ENCODE measurements around the gene LIME1. TPM values are rescaled to one million over a fixed set of nuclear protein-coding genes. Genes with fewer than 3 reads are reported as not detected.

Gene LIME1
- total RNA-seq, 2 experiments from 2014 or later: 149 to 165 TPM

GRCh38 chr20:63734946-63735858, 1.3 kb upstream of the LIME1 start:
- Mint-ChIP-seq H3K9me3 (no peaks in the 10 kb centered on the region), H3K4me3 (peak overlapping the region; percentile 91), H3K27ac (peak overlapping the region; percentile 88), H3K4me1 (ENCODE audit: low read depth) (peaks cover 25% of the 10 kb centered on the region), H3K36me3 (ENCODE audit: low read depth) (peaks cover 26% of the 10 kb centered on the region), H3K27me3 (no peaks in the 10 kb centered on the region)
- no peak for ATAC-seq (ENCODE audit: poor library complexity)
- Histone ChIP-seq H3K27me3 (ENCODE audit: control insufficient read depth in 1 of 2, insufficient read depth in 2 of 2, low read length in 2 of 2) (no peaks in the 10 kb centered on the region), H3K36me3 (ENCODE audit: insufficient read depth, low read length) (peaks cover 49% of the 10 kb centered on the region), H3K4me1 (ENCODE audit: insufficient read depth, low read length) (peaks cover 67% of the 10 kb centered on the region), H3K4me3 (ENCODE audit: low read length) (no peak overlapping the region), H3K9me3 (ENCODE audit: control insufficient read depth in 1 of 2, insufficient read depth in 1 of 2, low read length in 2 of 2) (no peaks in the 10 kb centered on the region), H3K27ac (ENCODE audit: low read depth in 1 of 2, low read length in 2 of 2) (peak overlapping the region in 1 of 2 donors; percentile 83)
- CTCF ChIA-PET: interaction anchor here (1.1 to 6.3 kb wide), 5 partner anchors 13 to 93 kb away, joined by 4 to 44 read pairs (median 15); partner anchors contain the start of genes ARFRP1 and ZGPAT
- POLR2A ChIA-PET: interaction anchor here (0.6 to 9.9 kb wide), 7 partner anchors 16 to 129 kb away, joined by 3 to 168 read pairs (median 13); partner anchors contain the start of genes ARFRP1, RTEL1, TPD52L2 and ZGPAT
- TF ChIP-seq CTCF (IDR thresholded peaks at IDR 0.05): no peak
- DNase-seq: peak in 2 of 14 experiments; percentile 35 to 43
- intact Hi-C loops (cut with DNase I, micrococcal nuclease): loop anchor here in 1 of 2 experiments (5.0 to 10.0 kb wide), 2 partner anchors 47 to 80 kb away; partner anchors contain the start of genes RTEL1 and STMN3

GRCh38 chr20:63736893-63737694, 630 bp downstream of the LIME1 start:
- no peak for TF ChIP-seq CTCF (IDR thresholded peaks at IDR 0.05)
- ATAC-seq (ENCODE audit: poor library complexity) (peak; percentile 30), DNase-seq (peak in 13 of 14 experiments; percentile 39 to 81 (median 64))
- peak overlapping the region; percentile 88 for H3K27ac Mint-ChIP-seq
- Histone ChIP-seq H3K36me3 (ENCODE audit: insufficient read depth, low read length) (peaks cover 59% of the 10 kb centered on the region), H3K9me3 (ENCODE audit: control insufficient read depth in 1 of 2, insufficient read depth in 1 of 2, low read length in 2 of 2) (no peaks in the 10 kb centered on the region), H3K27me3 (ENCODE audit: control insufficient read depth in 1 of 2, insufficient read depth in 2 of 2, low read length in 2 of 2) (no peaks in the 10 kb centered on the region), H3K4me1 (ENCODE audit: insufficient read depth, low read length) (peaks cover 66% of the 10 kb centered on the region), H3K4me3 (ENCODE audit: low read length) (peak overlapping the region; percentile 92), H3K27ac (ENCODE audit: low read depth in 1 of 2, low read length in 2 of 2) (peak overlapping the region; percentile 49 to 83)
- H3K4me1 Mint-ChIP-seq (ENCODE audit: low read depth): peaks cover 25% of the 10 kb centered on the region
- ChIA-PET CTCF (interaction anchor here (1.1 to 6.3 kb wide), 7 partner anchors 13 to 127 kb away, joined by 4 to 44 read pairs (median 5); partner anchors contain the start of genes ARFRP1 and ZGPAT), POLR2A (interaction anchor here (0.6 to 9.9 kb wide), 21 partner anchors 8 to 216 kb away, joined by 3 to 168 read pairs (median 7); partner anchors contain the start of genes ARFRP1, GMEB2, PPDPF and PTK6)
- peaks cover 26% of the 10 kb centered on the region for H3K36me3 Mint-ChIP-seq (ENCODE audit: low read depth)
- H3K4me3 Mint-ChIP-seq: peak overlapping the region; percentile 91
- H3K9me3 Mint-ChIP-seq: no peaks in the 10 kb centered on the region
- H3K27me3 Mint-ChIP-seq: no peaks in the 10 kb centered on the region
- intact Hi-C loops (cut with DNase I, micrococcal nuclease): loop anchor here (1.0 to 10.0 kb wide), 5 partner anchors 14 to 82 kb away; partner anchors contain the start of genes ARFRP1 (in 1 of the 2), RTEL1 (in 1 of the 2), STMN3 (in 1 of the 2) and ZGPAT (in 1 of the 2)

- peak overlapping the region in 1 of 2 donors; percentile 83 for H3K27ac ChIP-seq (ENCODE audit: low read depth in 1 of 2, low read length in 2 of 2)
- Mint-ChIP-seq H3K9me3 (no peaks in the 10 kb centered on the region), H3K36me3 (ENCODE audit: low read depth) (peaks cover 26% of the 10 kb centered on the region), H3K27ac (peak overlapping the region; percentile 88), H3K4me1 (ENCODE audit: low read depth) (peaks cover 25% of the 10 kb centered on the region), H3K27me3 (no peaks in the 10 kb centered on the region), H3K4me3 (peak overlapping the region; percentile 91)
- ATAC-seq (ENCODE audit: poor library complexity) (no peak), DNase-seq (no peak)
- H3K9me3 ChIP-seq (ENCODE audit: control insufficient read depth in 1 of 2, insufficient read depth in 1 of 2, low read length in 2 of 2): no peaks in the 10 kb centered on the region
- H3K4me1 ChIP-seq (ENCODE audit: insufficient read depth, low read length): peaks cover 63% of the 10 kb centered on the region
- peaks cover 63% of the 10 kb centered on the region for H3K36me3 ChIP-seq (ENCODE audit: insufficient read depth, low read length)
- ChIA-PET CTCF (interaction anchor here (1.4 to 6.3 kb wide), 4 partner anchors 30 to 127 kb away, joined by 4 to 44 read pairs (median 16); partner anchors contain the start of genes ARFRP1 and ZGPAT), POLR2A (interaction anchor here (0.6 to 9.9 kb wide), 14 partner anchors 10 to 200 kb away, joined by 3 to 168 read pairs (median 10); partner anchors contain the start of genes ARFRP1, GMEB2, PTK6 and RTEL1)
- peak overlapping the region; percentile 92 for H3K4me3 ChIP-seq (ENCODE audit: low read length)
- intact Hi-C loops (cut with DNase I, micrococcal nuclease): loop anchor here in 1 of 2 experiments (2.0 to 10.0 kb wide), 3 partner anchors 31 to 83 kb away; partner anchors contain the start of genes ARFRP1, RTEL1 and STMN3
- no peak for TF ChIP-seq CTCF (IDR thresholded peaks at IDR 0.05)
- no peaks in the 10 kb centered on the region for H3K27me3 ChIP-seq (ENCODE audit: control insufficient read depth in 1 of 2, insufficient read depth in 2 of 2, low read length in 2 of 2)
Observed at GRCh38 chr20:63737695-63737944, 1.2 kb downstream of the LIME1 start.
